Hepatic stellate cell (primary cell): Measurements from ENCODE around the gene GABRB2.

Experiments
- DNase-seq: peaks from one replicate; pipeline ENCODE4 v3.0.0; 2011; ENCODE audit warnings: low spot score

The GABRB2 gene

GRCh38 chr5:161471211-161471950 is 75.1 kb downstream of the GABRB2 start:
- no peak for DNase-seq

- DNase-seq: no peak
Measured at GRCh38 chr5:161467703-161468102, 78.8 kb downstream of the GABRB2 start.

GRCh38 chr5:161460741-161461140 is 85.8 kb downstream of the GABRB2 start:
- DNase-seq: no peak

GRCh38 chr5:161446655-161447054 is 99.9 kb downstream of the GABRB2 start:
- DNase-seq: no peak

GRCh38 chr5:161442471-161442870 is 104.1 kb downstream of the GABRB2 start:
- DNase-seq: no peak

- no peak for DNase-seq
Measured at GRCh38 chr5:161432798-161433197, 113.7 kb downstream of the GABRB2 start.

GRCh38 chr5:161431963-161432362 is 114.6 kb downstream of the GABRB2 start:
- DNase-seq: no peak

- DNase-seq: no peak
Measured at GRCh38 chr5:161421067-161421466, 125.5 kb downstream of the GABRB2 start.

- no peak for DNase-seq
Measured at GRCh38 chr5:161420521-161420920, 126.0 kb downstream of the GABRB2 start.

GRCh38 chr5:161414896-161415295 is 131.6 kb downstream of the GABRB2 start:
- DNase-seq: no peak

- DNase-seq: no peak
Measured at GRCh38 chr5:161414037-161414436, 132.5 kb downstream of the GABRB2 start.

- DNase-seq: no peak
Measured at GRCh38 chr5:161412792-161413191, 133.7 kb downstream of the GABRB2 start.

GRCh38 chr5:161411156-161411555 is 135.4 kb downstream of the GABRB2 start:
- no peak for DNase-seq

GRCh38 chr5:161410640-161411039 is 135.9 kb downstream of the GABRB2 start:
- no peak for DNase-seq

- no peak for DNase-seq
Measured at GRCh38 chr5:161409471-161409870, 137.1 kb downstream of the GABRB2 start.

GRCh38 chr5:161406880-161407279 is 139.6 kb downstream of the GABRB2 start:
- DNase-seq: no peak

GRCh38 chr5:161403996-161404395 is 142.5 kb downstream of the GABRB2 start:
- no peak for DNase-seq

- no peak for DNase-seq
Measured at GRCh38 chr5:161403121-161403520, 143.4 kb downstream of the GABRB2 start.

- DNase-seq: no peak
Measured at GRCh38 chr5:161400583-161400982, 145.9 kb downstream of the GABRB2 start.

GRCh38 chr5:161399996-161400562 is 146.4 kb downstream of the GABRB2 start:
- DNase-seq: no peak

- DNase-seq: no peak
Measured at GRCh38 chr5:161397448-161397847, 149.1 kb downstream of the GABRB2 start.

GRCh38 chr5:161396171-161396570 is 150.4 kb downstream of the GABRB2 start:
- no peak for DNase-seq

- no peak for DNase-seq
Measured at GRCh38 chr5:161391724-161392123, 154.8 kb downstream of the GABRB2 start.

- no peak for DNase-seq
Measured at GRCh38 chr5:161391016-161391415, 155.5 kb downstream of the GABRB2 start.
